Putamen (tissue), 1 donor: ENCODE results near the gene ANK3.

Experiments
- DNase-seq: peaks from one replicate; pipeline ENCODE4 v3.0.0-alpha.2; 2016; ENCODE audit warnings: low spot score

The ANK3 gene

GRCh38 chr10:60029475-60029874, 360.2 kb downstream of the ANK3 start:
- DNase-seq: no peak

- DNase-seq: no peak
These were observed 361.6 kb downstream of the ANK3 start for GRCh38 chr10:60028081-60028480.

- DNase-seq: no peak
These were observed 364.4 kb downstream of the ANK3 start for GRCh38 chr10:60025279-60025678.

- no peak for DNase-seq
These were observed 365.2 kb downstream of the ANK3 start for GRCh38 chr10:60024506-60024905.

GRCh38 chr10:60023155-60023877, 366.4 kb downstream of the ANK3 start:
- no peak for DNase-seq

GRCh38 chr10:60021361-60021760, 368.3 kb downstream of the ANK3 start:
- DNase-seq: peak; percentile 80

GRCh38 chr10:60016794-60017193, 372.9 kb downstream of the ANK3 start:
- DNase-seq: no peak

- no peak for DNase-seq
These were observed 379.8 kb downstream of the ANK3 start for GRCh38 chr10:60009710-60010383.

- DNase-seq: no peak
These were observed 380.4 kb downstream of the ANK3 start for GRCh38 chr10:60009276-60009675.

GRCh38 chr10:60008816-60009215, 380.9 kb downstream of the ANK3 start:
- DNase-seq: no peak

- no peak for DNase-seq
These were observed 383.6 kb downstream of the ANK3 start for GRCh38 chr10:60006062-60006461.

GRCh38 chr10:60003651-60004523, 385.8 kb downstream of the ANK3 start:
- no peak for DNase-seq

- DNase-seq: no peak
These were observed 388.9 kb downstream of the ANK3 start for GRCh38 chr10:60000747-60001146.

- no peak for DNase-seq
These were observed 391.7 kb downstream of the ANK3 start for GRCh38 chr10:59997827-59998525.

- DNase-seq: no peak
These were observed 393.8 kb downstream of the ANK3 start for GRCh38 chr10:59995862-59996261.

- DNase-seq: no peak
These were observed 395.7 kb downstream of the ANK3 start for GRCh38 chr10:59993931-59994330.

- DNase-seq: peak; percentile 58
These were observed 398.0 kb downstream of the ANK3 start for GRCh38 chr10:59991661-59992060.

- no peak for DNase-seq
These were observed 398.6 kb downstream of the ANK3 start for GRCh38 chr10:59991117-59991516.

GRCh38 chr10:59985639-59986038, 404.0 kb downstream of the ANK3 start:
- DNase-seq: no peak

- DNase-seq: no peak
These were observed 405.3 kb downstream of the ANK3 start for GRCh38 chr10:59984415-59984814.

GRCh38 chr10:59980356-59980755, 409.3 kb downstream of the ANK3 start:
- DNase-seq: no peak

GRCh38 chr10:59977486-59977885, 412.2 kb downstream of the ANK3 start:
- no peak for DNase-seq
